ENCODE measurements around the gene ABCC5.

Gene ABCC5

DNA sequence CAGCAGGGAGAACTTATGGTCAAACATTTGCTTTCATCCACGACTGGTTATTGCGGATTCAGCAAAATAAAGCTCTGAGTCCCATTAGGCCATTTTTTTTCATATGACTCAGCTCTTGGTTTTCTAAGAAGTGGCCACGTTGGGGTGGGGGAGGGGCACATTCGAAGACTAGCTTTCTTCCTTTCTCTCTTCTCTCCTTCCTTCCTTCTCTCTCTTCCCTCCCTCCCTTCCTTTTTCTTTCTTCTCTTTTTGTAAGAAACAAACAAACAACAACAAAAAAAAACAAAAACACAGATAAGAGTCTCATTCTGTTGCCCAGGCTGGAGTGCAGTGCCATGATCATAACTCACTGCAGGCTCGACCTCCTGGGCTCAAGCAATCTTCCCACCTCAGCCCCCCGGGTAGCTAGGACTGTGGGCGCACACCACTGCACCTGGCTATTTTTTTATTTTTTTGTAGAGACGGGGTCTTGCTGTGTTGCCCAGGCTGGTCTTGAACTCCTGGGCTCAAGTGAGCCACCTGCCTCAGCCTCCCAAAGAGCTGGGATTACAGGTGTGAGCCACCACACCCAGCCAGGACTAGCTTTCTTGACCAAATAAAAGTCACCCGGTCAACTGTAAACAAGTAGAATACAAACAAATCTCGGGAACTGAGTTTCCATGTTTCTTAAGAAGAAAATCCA lies 41.6 kb downstream of the ABCC5 start:
- no peak for DNase-seq (ENCODE audit: low read depth, low spot score)

GRCh38 chr3:183968666-183969245 lies 48.9 kb downstream of the ABCC5 start:
- no peak for DNase-seq (ENCODE audit: low read depth, low spot score)

DNA sequence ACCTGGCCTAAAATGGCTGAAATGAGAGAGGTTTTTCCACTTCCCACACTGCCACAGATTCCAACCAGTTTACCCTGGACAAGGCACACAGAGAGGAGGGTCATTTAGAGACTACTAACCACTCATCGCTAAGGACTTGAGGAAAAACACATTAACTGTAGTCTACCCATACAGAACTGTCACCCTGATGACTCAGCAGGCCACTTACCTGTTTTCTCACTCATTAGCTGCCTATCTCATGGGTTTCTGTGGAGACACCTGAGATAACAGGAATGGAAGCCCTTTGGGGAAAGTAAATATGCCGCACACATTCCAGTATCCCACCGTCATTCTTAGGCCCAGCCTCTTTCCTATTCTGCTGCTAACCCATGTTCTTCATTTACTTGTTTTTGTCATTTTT lies 50.0 kb downstream of the ABCC5 start:
- DNase-seq (ENCODE audit: low read depth, low spot score), result no peak

DNA sequence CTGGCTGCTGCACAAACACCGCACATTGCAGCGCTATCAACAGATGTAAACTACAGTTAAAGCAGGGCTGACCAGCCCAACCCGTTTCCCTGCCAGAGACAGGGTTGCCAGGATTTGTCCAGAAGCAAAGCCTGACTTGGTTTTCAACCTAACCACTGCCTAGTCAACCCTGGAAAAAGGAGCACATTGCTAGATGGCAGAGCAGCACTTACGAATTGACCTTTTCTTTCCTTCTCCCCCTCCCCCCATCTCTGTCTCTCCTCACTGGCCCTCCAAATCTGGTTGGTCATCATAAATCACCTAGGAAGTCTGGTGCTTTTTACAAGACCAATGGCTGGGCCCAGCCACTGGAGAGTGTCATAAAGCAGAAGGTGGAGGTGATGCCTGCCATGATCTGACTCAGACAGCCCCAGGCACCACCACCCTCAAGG lies 51.3 kb downstream of the ABCC5 start:
- DNase-seq (ENCODE audit: low read depth, low spot score), result no peak

- no peak for DNase-seq (ENCODE audit: low read depth, low spot score)
Measured at GRCh38 chr3:183962807-183963206, 54.9 kb downstream of the ABCC5 start.

DNA sequence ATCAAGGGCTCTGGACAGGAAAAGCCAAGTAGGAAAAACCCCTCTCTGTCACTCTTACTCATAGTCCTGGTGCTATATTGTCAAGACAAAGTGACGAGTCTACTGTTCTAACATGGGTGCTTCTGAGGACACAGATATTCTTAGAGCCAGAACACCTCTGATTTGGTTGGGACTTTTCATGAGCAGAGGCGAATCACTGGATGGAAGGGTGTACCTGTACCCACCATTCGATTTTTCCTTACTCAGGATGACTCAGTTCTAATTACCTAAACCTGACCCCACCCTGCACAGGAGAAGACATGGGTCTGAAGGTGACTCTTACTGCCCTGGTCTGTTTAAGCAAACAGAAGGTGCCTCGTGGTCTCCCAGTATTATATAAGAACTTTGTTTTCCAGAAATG lies 58.5 kb downstream of the ABCC5 start:
- DNase-seq (ENCODE audit: low read depth, low spot score), result no peak

DNA sequence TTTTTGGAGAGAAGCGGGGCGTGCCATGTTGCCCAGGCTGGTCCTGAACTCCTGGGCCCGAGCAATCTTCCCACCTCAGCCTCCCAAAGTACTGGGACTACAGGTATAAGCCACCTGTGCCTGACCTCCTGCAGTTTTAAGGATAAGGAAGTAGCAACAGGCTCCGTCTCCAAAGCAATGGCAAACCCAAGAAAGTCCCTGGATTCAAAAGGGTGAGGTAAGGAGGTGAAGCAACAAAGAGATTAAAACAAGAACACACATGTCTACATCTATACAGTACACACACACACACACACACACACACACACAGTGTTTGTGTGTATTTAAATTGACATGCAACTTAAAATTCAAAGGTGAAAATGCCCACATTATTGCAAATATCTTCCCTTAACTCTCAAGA lies 58.9 kb downstream of the ABCC5 start:
- DNase-seq (ENCODE audit: low read depth, low spot score), result no peak

GRCh38 chr3:183958226-183958625 lies 59.5 kb downstream of the ABCC5 start:
- DNase-seq (ENCODE audit: low read depth, low spot score), result no peak

GRCh38 chr3:183954875-183955274 lies 62.8 kb downstream of the ABCC5 start:
- no peak for DNase-seq (ENCODE audit: low read depth, low spot score)

GRCh38 chr3:183953471-183954070 lies 64.1 kb downstream of the ABCC5 start:
- no peak for DNase-seq (ENCODE audit: low read depth, low spot score)

DNA sequence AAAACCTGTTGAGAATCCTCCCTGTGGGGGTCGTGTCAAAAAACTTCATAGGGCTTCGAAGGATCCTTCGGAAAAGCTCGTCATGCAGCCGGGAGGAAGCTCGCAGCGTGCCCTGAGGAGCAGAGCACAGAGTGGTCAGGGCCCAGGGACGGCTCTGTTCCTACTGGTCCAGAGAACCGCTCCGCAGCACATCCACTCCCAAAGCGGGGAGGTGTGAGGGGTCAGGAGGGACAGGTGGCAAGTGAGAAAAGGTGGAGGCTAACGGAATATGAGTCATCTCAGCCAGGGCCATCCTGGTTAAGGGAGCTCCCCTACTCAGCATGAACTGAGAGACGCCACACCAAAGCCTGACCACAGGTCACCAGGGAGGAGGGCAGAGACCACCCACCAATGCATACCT lies 66.2 kb downstream of the ABCC5 start:
- DNase-seq (ENCODE audit: low read depth, low spot score), result no peak

DNA sequence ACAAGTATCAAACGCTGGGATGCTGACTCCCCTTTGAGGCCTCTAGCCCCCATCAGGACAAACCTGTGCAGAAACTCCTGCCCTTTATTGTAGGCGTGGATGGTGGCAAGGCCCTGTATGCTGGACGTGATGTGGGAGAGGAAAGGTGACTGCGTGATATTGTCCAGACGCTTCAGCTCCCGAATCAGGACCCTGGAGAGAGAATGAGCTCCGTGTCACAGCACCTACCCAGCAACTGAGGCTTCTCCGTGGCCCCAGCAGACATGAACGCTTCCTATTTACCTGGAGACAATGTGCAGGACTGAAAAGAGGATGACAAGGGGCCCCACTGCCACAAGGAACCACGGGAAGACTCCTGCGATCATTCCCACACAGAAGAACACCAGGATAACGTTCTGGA lies 68.0 kb downstream of the ABCC5 start:
- no peak for DNase-seq (ENCODE audit: low read depth, low spot score)

GRCh38 chr3:183946037-183946436 lies 71.6 kb downstream of the ABCC5 start:
- no peak for DNase-seq (ENCODE audit: low read depth, low spot score)

DNA sequence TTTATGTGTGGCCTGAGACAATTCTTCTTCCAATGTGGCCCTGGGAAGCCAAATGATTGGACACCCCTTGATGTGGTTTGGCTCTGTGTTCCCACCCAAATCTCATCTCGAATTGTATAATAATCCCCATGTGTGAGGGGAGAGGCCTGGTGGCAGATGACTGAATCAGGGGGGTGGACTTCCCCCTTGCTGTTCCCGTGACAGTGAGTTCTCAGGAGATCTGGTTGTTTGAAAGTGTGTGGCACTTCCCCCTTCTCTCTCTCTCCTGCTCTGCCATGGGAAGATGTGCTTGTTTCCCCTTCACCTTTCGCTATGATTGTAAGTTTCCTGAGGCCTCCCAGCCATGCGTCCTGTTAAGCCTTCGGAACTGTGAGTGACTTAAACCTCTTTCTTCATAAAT lies 72.9 kb downstream of the ABCC5 start:
- DNase-seq (ENCODE audit: low read depth, low spot score), result no peak

DNA sequence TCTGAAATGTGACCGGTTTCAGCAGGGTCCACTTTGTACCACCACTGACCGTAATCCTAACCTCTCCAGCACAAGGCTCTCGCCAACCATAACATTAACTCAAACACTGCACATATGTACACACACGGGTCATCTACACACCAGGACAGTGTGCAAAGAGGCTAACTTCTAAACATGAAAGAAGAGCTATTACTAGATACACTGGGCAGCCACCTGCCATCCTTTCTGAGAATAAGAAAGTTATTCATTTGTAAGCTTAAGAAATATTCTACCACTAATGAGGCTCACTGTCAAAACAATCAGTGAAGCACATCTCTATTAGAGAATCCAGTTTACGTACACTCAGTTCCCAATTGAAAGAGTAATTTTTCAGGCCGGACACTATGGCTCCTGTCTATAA lies 73.9 kb downstream of the ABCC5 start:
- DNase-seq (ENCODE audit: low read depth, low spot score), result no peak

GRCh38 chr3:183941216-183941615 lies 76.5 kb downstream of the ABCC5 start:
- DNase-seq (ENCODE audit: low read depth, low spot score), result no peak

DNA sequence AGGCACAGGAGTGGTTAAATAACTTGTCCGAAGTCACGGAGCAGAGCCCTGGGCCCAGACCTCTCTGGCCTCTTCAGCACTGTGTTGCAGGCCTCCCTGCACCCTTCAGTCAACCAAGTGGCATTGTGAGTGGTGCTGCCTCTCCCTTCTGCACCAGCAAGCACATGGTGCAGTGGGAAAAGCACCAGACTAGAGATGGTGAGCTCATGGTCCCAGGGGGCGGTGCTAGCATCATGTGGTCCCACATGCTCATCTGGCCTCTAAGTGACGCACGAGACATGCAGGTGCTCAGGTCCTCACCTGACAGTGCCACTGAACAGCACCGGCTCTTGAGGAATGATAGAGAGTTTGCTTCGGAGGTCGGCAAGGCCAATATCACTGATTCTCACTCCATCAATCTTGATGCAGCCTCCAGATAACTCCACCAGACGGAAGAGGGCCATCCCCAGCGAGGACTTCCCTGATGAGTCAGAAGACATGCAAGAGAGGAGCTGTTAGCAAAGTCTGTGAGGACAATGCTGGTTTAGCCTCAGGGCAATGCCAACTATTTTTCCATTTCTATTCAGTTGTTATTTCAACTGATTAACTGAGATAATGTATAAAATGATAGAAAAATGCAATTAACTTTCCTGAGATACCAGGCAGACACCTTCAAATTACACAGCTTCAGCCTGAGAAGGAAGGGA lies 79.9 kb downstream of the ABCC5 start:
- DNase-seq (ENCODE audit: low read depth, low spot score), result no peak

DNA sequence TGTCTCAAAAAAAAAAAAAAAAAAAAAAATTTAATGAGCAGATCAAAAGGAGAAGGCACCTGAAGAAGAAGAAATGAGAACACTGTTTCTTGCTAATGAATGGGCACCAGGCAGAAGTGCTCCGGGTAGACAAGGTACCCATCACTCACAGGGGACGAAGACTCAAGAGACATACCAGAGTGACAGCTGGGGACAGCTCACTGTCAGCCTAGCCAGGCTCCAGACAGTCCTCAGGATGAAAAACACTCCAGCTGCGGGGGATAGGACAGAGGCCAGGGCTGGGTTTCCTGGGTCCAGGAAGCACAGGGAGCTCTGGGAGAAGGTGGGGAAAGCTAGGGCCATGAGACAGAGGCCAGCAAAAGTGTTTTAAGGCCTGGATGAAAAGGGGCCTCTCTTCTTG lies 84.5 kb downstream of the ABCC5 start:
- DNase-seq (ENCODE audit: low read depth, low spot score), result no peak

DNA sequence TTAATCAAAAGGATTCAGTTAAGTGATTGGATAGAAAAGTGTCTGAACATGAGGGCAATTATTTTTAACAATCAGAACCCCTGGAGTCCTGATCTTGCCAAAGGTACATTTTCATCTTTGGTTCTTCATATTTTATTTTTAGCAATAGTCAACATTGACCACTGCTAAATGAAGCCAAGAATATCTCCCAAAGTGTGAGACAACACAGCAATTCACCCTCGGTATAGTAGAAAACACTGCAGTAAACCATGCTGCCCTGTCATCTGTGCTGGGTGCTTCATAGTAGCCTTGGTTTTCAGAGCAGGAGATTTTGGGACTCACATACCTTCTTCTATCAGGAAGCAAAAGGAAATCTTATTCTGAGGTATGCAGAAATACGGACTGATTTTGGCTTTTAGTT lies 85.8 kb downstream of the ABCC5 start:
- DNase-seq (ENCODE audit: low read depth, low spot score), result no peak

- DNase-seq (ENCODE audit: low read depth, low spot score), result no peak
Measured at GRCh38 chr3:183930086-183930485, 87.6 kb downstream of the ABCC5 start.

DNA sequence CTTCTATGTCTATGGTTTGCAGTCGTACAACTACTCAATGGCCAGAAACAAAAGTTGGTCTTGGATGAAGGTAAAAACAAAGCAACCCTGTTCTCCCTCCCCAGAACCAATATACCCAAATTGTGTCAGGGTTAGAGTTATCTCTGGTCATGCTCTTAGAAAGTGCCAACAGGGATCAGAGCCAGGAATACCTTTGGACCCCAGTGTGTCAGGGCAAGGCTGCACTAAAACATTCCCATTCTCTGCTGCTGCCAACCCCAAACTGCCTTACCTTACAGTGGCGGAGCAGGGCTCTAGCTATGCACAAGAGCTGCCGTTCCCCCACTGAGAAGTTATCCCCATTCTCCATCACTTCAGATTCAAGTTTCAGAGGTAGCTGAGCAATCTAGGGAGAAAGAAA lies 90.6 kb downstream of the ABCC5 start:
- DNase-seq (ENCODE audit: low read depth, low spot score), result no peak

GRCh38 chr3:183924956-183925355 lies 92.7 kb downstream of the ABCC5 start:
- DNase-seq (ENCODE audit: low read depth, low spot score), result no peak

DNA sequence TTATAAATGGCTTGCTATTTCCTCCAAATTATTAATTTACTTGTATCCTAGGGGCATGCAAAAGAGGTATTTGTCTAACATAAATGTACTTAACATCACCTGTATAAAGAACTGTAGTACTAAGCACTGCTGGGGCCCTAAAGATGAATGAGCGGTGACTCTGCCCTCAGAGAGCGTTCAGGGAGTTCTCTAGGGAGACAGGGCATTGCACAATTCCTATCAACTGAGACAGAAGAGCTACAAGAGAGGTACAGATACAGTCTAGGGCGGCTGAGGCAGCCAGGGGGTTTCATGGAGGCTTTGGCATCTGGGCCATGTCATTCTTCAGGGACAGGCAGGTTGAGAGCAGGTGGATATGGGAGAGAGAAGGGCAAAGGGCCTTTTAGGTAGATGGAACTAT lies 93.1 kb downstream of the ABCC5 start:
- no peak for DNase-seq (ENCODE audit: low read depth, low spot score)

Data from activated naive CD8-positive, alpha-beta T cell treated with anti-CD3 and anti-CD28 coated beads, Interleukin-2, amount 50 U/mL, for 16 hours (primary cell).